HFF-Myc (cell line): ENCODE data around the gene SPARCL1.

Experiments
- DNase-seq: peaks from one replicate; pipeline ENCODE4 v3.0.0-alpha.2; 2011; ENCODE audit warnings: low read depth; ENCODE audit errors: extremely low read depth
- H3K4me3 ChIP-seq: replicated peaks from 2 replicates; pipeline ENCODE4 v1.5.1; 2011; ENCODE audit warnings: low read depth, mild to moderate bottlenecking, control low read depth, low read length
- TF ChIP-seq, protein P1 (sequence below): IDR thresholded peaks from 2 replicates; pipeline ENCODE4 v1.5.1; 2012; ENCODE audit warnings: mild to moderate bottlenecking, low read depth, low read length, control low read depth; ENCODE audit errors: missing control alignments

Gene SPARCL1

DNA sequence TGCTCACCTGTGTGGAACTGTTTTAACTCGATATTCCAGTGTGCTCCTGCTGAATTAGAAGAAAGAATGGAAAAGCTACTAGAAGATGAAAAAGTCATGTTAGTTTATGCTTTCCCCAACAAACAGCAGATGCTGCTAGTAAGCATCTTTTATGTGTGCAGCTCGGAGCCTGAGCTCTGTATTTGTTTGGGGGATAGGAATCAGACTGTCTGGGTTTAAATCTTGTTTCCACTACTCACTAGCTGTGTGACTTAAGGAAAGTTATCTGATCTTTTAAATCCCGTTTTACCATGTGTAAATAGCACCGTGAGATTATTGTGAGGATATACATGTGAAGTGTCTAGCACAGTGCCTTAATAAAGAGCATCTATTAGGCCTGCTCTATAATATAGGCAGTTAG, 24.0 kb upstream of the SPARCL1 start:
- TF ChIP-seq, protein P1, sequence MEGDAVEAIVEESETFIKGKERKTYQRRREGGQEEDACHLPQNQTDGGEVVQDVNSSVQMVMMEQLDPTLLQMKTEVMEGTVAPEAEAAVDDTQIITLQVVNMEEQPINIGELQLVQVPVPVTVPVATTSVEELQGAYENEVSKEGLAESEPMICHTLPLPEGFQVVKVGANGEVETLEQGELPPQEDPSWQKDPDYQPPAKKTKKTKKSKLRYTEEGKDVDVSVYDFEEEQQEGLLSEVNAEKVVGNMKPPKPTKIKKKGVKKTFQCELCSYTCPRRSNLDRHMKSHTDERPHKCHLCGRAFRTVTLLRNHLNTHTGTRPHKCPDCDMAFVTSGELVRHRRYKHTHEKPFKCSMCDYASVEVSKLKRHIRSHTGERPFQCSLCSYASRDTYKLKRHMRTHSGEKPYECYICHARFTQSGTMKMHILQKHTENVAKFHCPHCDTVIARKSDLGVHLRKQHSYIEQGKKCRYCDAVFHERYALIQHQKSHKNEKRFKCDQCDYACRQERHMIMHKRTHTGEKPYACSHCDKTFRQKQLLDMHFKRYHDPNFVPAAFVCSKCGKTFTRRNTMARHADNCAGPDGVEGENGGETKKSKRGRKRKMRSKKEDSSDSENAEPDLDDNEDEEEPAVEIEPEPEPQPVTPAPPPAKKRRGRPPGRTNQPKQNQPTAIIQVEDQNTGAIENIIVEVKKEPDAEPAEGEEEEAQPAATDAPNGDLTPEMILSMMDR, result no peak
- H3K4me3 ChIP-seq, result no peak overlapping the region
- DNase-seq, result no peak

GRCh38 chr4:87551361-87551760, 22.2 kb upstream of the SPARCL1 start:
- DNase-seq, result no peak
- TF ChIP-seq, protein P1, result no peak
- H3K4me3 ChIP-seq, result no peak overlapping the region

GRCh38 chr4:87547016-87547708, 18.0 kb upstream of the SPARCL1 start:
- TF ChIP-seq, protein P1, result no peak
- DNase-seq, result no peak
- no peak overlapping the region for H3K4me3 ChIP-seq

GRCh38 chr4:87545052-87545451, 15.9 kb upstream of the SPARCL1 start:
- DNase-seq, result no peak
- TF ChIP-seq, protein P1, result no peak
- no peak overlapping the region for H3K4me3 ChIP-seq

GRCh38 chr4:87543835-87544461, 14.8 kb upstream of the SPARCL1 start:
- no peak overlapping the region for H3K4me3 ChIP-seq
- TF ChIP-seq, protein P1, result peak; percentile 50
- no peak for DNase-seq

DNA sequence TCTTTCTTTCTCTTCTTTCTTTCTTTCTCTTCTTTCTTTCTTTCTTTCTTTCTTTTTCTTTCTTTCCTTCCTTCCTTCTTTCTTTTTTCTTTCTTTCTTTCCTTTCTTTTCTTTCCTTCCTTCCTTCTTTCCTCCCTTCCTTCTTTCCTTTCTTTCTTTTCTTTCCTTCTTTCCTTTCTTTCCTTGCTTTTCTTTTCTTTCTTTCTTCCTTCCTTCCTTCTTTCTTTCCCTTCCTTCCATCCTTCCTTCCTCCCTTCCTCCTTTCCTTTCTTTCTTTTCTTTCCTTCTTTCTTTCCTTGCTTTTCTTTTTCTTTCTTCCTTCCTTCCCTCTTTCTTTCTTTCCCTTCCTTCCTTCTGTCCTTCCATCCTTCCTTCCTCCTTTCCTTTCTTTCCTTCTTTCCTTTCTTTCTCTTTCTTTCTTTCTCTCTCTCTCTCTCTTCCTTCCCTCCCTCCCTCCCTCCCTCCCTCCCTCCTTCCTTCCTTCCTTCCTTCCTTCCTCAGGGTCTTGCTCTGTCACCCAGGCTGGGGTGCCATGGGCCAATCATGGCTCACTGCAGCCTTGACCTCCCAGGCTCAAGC, 13.6 kb upstream of the SPARCL1 start:
- DNase-seq, result no peak
- TF ChIP-seq, protein P1, result no peak
- no peak overlapping the region for H3K4me3 ChIP-seq
